Activated CD4-positive, alpha-beta T cell treated with anti-CD3 and anti-CD28 coated beads for 24 hours (primary cell): ENCODE results near the gene APOL1.
A peak's percentile ranks its signal among the peaks of the same experiment; 100 is the strongest.
"Not testable (repeated sequence)": the region's sequence is repeated elsewhere in the genome, so short reads cannot be mapped to it uniquely, and the experiment has no call there.

Experiments
- DNase-seq, 2 donors: peaks; one replicate each; pipeline ENCODE4 v3.0.0-alpha.2; 2020; ENCODE audit warnings: low read depth in 2 of 2

The APOL1 gene, protein sequence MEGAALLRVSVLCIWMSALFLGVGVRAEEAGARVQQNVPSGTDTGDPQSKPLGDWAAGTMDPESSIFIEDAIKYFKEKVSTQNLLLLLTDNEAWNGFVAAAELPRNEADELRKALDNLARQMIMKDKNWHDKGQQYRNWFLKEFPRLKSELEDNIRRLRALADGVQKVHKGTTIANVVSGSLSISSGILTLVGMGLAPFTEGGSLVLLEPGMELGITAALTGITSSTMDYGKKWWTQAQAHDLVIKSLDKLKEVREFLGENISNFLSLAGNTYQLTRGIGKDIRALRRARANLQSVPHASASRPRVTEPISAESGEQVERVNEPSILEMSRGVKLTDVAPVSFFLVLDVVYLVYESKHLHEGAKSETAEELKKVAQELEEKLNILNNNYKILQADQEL

DNA sequence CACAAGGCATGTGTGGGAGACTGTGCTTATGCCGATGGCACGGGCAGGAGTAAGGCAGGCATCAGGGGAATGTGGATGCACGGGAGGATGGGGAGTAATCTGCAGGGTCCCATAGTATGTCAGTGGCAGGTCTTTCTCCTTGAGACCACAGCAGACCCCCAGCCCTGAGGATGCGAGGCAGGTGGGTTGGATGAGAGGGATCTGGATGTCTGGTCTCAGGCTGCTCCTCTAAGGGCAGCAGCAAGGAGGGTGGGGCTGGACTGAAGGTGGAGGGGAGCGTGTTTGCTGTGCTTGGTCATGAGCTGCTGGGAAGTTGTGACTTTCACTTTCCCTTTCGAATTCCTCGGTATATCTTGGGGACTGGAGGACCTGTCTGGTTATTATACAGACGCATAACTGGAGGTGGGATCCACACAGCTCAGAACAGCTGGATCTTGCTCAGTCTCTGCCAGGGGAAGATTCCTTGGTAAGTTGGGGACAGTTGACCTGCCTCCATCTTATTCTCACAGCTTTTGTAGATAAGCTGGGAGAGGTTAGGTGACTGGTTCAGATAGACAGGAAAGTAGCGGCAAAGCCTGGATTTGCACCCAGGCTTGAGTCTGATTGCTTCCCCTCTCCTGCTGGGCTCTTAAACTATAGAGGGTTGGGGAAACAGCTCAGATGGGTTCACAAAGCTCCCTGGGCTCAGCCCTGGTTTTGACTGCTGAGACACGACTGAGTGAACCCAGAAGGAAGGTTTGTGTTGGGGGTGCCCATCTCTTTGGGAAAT lies at the start of gene APOL1:
TSS of gene APOL1 (plus strand) at position 380 of the 769 bp plus-strand sequence. CDS start 1,823 bp downstream, outside the sequence.
- peak in 1 of 2 donors; percentile 22 for DNase-seq

DNA sequence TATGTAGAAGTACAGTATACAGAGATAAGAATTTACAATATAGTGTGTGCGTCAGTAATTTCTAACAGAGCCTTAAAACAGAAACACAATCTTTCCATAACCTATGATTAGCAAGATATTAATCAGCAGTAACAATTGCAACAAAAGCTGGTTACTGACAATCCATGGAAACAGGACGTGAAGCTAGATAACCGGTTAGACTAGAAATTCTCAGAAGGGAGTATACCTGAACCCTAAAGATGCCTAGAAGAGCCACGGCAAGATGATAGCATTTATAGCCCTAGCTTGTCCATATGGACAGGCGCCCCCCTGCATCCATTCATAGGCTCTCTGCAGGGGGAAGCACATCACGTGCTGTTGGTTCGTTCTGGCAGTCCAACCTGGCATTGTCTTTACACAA lies 49.5 kb upstream of the APOL1 start:
- not testable (repeated sequence) for DNase-seq

DNA sequence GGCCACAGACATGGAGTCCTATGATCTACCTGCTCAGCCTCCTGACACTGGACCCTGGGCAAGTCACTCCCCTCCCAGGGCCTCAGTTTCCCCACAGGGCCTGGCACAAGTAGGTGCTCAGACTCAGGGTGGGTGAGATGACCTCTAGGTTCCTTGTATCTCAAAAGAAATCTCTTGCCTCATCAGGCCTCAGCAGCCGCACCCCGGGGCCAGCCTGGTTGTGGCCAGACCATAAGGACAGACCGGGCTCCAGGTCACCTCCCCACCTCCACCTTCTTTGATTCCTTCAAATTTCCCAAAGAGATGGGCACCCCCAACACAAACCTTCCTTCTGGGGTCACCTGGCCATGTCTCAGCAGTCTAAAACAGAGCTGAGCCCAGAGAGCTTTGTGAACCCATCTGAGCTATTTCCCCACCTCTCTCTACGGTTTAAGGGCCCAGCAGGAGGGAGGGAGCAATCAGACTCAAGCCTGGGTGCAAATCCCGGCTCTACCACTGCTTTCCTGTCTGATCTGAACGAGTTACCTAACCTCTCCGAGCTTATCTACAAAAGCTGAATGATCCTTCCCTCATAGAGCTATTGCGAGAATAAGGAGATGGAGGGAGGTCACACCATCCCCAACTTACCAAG lies 48.8 kb upstream of the APOL1 start:
- DNase-seq = no peak

DNA sequence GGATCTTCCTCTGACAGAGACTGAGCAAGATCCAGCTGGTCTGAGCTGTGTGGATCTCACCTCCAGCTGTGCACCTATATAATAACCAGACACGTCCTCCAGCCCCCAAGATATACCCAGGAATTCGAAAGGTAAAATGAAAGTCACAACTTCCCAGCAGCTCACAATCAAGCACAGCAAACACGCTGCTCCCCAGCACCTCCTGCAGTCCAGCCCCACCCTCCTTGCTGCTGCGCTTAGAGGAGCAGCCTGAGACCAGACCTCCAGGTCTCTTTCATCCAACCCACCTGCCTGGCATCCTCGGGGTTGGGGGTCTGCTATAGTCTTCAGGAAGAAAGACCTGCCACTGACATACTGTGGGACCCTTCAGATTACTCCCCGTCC lies 48.3 kb upstream of the APOL1 start:
- DNase-seq = no peak

DNA sequence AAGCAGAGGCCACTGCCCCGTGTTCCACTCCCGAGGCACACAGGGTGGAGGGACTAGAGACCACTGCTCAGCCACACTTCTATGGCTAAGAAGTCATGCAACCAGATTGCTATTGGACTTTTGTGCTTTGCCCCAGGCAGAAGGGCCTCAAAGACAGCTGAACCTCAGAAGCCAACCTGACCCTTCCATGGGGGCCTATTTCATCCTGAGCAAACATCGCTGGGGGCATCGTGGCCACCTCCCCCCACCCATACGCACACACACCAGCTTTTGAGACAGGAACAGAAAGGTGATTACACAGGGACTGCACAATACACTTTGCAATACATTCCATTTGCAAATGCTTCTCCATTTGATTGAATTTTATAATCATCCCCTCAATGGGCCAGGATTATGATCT lies 47.4 kb upstream of the APOL1 start:
- DNase-seq = not testable (repeated sequence)

DNA sequence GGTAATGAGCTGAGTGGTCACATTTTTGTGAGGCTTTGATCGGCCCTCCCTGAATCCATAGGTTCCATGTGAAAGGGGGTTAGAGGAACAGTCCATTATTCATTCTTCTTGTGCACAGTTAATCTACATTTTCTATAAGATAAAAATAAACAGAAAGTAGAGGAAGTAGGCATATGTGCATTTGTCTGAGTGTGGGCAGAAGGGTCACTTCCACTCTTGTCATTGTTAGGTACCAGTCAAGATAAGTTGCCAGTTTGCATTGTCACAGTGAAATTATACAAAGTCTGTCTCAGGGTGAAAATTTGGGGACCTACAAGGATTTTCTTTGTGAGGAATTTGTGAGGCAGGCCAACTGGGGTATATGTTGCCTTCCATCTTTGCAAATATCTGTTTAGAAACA lies 46.7 kb upstream of the APOL1 start:
- no peak for DNase-seq

DNA sequence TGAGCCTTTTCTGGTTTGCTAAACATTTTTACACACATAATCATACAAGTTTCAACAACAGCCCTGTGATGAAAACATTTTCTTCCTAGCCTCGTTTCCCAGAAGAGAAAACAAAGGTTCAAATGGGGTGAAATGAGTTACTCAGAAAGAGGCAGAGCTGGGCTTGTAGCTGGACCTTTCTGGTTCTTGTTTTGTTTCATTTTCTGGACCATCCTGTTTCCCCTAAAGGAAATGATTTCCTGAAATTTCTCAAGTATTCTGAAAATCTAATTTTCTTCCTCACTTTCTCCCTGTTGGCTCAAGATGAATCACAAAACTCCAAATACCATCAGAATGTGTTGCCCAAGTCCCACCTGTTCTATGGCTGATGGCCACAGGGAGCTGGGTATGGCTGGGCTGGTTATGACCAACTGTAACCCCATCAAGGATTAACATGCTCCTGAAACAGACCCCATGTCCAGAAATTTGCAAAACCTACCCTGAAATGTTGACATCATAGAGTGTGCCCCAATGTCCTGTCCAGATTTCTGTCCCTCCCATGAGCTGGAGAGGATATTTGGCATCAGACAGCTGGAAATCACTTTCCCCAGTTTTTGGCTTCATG lies 44.7 kb upstream of the APOL1 start:
- DNase-seq = no peak

DNA sequence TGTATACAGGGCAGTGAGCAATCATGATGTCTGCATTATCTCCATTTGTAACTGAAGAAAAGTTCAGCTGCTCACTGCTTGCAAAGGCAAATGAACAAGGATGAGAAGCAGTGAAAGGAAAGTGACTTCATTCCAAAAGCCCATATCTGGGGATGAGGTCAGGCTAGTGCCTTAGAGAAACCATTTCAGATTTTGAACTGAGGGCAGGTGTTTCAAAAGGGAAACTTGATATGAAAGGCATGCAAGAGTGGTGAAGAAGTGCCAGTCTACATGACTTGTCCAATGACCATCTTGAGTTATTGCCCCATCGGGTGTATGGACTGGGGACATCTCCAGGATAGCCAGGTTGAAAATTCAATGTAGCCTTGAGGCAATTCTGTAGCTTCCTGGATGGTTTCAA lies 44.0 kb upstream of the APOL1 start:
- DNase-seq = no peak

DNA sequence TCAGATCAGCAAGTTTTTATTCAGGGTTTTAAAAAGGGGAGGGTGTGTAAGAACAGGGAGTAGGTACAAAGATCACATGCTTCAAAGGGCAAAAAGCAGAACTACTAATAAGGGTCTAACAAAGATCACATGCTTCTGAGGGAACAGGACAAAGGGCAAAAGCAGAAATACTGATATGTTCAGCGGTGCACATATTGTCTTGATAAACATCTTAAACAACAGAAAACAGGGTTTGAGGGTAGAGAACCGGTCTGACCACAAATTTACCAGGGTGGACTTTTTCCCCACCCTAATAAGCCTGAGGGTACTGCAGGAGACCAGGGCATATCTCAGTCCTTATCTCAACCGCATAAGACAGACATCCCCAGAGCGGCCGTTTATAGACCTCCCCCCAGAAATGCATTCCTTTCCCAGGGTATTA lies 43.4 kb upstream of the APOL1 start:
- not testable (repeated sequence) for DNase-seq

DNA sequence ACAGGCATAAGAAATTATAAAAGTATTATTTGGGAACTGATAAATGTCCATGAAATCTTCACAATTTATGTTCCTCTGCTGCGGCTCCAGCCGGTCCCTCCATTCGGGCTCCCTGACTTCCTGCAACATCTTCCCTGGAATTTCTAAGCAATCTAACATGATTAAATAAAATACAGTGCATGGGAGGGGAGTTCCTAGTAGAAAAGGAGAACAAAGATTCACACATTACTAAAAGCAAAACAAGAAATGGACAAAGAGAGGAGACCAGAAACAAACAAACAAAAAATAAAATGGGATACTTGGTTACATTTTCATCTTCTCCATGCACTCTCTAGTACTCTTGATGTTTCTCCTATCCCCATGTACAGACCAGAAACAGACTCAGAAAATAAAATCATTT lies 42.7 kb upstream of the APOL1 start:
- DNase-seq = no peak

DNA sequence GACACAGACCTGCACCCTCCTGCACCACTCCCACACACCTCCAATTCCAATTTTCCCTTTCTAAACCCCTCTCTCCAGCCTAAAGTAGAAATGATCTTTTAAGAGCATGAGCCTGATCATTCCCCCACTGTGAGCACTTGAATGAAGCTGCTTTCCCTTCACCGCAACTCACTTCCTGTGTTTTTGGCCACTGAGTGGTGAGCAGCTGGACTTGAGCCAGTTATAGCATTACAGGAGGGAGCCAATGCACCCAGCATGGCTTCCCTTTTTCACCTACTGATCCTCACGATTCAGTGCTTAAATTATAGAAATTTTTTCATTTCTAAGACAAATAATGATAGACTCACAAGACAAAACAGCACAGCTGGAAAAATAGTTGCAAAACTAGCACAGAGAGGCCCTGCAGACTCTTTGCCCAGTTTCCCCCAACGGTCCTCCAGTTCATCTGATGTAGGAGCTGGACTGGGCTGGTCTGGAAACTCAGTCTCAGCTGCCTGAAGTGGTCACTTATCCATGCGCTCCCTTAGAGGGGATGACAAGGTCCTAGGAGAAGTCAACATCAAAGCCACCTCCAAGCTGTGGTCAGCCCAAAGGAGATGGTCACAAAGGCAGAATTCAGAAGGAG lies 41.6 kb upstream of the APOL1 start:
- DNase-seq = no peak

DNA sequence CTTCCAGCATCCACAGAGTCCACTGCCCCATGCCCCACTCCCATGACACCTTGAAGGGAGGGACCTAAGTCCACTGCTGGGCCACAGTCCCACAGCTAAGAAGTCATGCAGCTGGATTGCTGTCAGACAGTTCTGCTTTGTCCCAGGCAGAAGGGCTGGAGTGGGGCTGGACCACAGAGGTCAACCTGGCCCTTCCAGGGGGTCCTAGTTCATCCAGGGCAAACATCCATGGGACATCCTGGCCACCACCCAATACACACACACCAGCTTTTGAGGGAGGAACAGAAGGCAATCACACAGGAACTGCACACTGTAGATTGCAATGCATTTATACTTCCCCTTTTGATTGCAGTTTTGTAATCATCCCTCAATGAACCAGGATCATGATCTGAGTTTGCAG lies 40.0 kb upstream of the APOL1 start:
- no peak for DNase-seq

DNA sequence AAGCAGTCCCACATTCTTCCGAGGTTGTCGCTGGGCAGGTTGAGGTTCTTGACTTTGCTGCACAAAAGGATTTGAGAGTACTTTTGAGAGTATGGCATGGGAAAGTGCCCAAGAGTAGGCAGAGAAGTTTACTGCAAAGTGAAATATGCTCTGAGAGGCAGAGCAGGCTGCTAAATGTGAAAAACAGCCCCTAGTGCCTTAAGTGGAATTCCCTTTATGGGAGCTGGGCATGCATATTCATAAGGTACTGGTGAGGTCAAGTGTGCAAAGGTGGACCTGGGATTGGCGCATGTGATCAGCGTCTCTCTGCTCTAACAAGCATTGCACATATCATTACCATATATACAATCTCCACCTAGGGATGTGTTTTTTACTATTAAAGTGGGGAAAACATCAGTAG lies 39.3 kb upstream of the APOL1 start:
- DNase-seq = no peak

DNA sequence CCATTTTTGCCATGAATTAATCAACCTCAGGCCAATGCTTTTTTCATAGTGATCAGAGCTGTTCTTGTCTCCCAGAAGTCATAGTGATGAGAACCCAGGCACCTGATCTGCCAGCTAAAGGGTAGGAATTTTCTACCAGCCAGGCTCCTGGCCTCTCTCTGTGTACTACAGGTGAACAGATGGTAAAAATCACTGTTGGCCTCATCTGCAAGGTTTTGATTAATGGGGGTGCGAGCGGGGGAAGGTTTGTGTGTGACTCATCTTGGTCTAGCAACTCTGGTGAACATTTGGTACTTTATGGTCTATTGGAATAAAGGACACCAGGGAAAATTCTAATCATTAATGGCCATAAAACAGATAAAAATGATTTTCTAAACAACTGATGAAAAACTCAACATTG lies 37.0 kb upstream of the APOL1 start:
- no peak for DNase-seq

DNA sequence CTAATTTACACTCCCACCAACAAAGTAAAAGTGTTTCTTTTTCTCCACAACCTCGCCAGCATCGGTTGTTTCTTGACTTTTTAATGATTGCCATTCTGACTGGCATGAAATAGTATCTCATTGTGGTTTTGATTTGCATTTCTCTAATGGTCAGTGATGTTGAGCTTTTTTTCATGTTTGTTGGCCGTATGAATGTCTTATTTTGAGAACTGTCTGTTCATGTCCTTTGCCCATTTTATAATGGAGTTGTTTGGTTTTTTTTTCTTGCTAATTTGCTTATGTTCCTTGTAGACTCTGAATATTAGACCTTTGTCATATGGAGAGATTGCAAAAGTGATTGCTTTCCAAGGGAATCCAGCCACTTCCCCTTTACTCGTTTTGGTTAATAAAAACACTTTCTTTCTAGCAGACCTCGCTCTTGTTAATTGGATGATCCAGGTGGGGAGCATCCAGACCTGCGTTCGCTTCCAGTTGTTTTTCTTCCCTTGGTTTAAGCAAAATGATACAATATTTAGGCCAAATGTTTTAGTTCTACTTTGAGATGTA lies 34.2 kb upstream of the APOL1 start:
- no peak for DNase-seq

DNA sequence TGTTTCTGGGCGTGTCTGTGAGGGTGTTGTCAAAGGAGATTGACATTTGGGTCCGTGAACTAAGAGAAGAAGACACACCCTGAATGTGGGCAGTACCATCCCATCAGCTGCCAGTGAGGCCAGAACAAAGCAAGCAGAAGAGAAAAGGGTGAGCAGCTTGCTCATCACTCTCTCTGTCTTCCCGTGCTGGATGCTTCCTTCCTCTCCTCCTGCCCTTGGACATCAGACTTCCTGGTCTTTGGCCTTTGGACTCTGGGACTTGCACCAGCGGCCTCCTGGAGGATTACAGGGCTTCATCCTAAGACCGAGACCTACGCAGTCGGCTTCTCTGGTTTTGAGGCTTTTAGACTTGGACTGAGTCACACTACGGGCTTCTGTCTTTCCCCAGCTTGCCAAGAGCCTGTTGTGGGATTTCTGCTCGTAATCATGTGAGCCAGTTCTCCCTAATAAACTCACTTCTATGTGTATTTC lies 32.4 kb upstream of the APOL1 start:
- no peak for DNase-seq

DNA sequence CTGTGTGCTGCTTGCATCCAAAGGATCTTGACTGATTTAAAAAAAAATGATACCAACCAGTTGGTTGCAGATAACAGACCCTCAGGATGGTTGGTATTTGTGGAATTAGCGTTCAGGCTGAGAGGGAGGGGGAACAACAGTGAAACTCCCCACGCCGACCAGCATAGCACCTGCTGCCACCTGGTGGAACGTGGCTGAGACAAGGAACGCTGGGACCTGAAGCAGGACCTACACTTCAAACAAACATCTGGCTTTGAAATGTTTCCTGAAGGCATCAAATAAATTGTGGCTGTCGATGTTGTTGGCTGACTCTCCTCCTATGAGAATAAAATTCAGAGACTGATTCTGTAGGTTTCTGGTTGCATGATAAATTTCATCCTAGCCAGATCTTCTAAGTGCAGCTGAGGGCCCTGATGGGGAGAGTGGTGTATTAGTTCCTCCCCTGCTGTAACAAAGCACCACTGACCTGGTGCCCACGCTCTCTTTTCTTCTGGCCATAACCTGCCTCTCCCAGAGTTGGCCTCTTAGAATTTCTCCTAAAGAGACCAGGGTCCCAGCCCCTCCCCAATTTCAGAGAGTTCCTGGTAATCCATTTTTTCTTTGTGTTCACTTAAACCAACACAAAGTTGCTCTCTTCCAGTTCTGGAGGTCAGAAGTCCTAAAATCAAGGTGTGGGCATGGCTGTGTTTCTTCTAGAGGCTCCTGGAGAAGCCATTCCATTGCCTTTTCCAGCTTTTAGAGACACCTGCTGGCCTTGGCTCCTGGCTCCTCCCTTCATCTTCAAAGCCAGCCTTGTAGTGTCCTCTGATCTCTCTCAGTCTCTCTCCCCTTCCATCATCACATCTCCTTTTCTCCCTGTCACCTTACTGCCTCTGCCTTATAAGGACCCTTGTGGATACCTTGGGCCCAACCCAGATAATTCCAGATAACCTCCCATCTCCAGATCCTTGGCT lies 30.9 kb upstream of the APOL1 start:
- DNase-seq = peak; percentile 32 to 36

DNA sequence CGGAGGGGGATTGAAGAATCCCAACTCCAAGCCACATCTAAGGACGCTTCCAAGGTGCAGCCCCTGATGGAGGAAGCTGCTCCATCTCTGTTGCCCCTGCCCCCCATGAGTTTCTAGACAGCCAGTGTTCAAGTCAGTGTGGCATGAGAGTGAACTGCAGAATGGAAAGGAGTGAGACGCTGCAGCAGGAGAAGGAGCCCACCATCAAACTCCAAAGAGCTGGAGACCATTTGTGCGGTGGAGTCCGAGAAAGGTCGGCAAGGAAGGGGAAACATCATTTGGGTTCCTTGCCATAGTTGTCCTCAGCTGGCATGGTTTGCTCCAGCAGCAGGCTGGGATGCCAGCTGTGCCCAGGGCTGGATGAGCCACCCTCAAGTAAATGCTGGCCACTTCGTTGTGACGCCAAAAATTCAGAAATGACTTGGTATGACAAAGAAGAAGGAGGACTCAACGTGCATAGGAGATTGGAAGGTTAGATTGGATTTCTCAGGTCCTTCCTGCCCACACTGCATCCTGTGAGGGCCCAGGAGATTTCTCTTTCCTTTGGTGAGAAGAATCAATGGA lies 30.0 kb upstream of the APOL1 start:
- DNase-seq = no peak

DNA sequence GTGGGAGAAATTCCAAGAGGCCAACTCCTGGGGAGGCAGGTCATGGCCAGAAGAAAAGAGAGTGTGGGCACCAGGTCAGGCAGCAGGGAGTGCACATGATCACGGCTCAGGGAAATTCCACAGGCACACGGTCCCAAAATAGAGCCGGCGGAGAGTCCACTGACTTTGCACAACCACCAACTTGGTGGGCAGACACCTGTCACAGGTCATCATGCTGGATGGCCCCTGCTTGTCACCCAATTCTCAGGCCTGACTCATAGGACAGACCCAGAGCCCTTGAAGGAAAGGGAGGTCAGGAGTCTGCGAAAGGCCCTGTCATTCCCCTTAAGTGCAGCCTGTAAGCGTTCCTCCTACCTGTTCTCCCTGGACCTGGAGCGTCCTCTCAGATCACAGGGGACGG lies 29.4 kb upstream of the APOL1 start:
- DNase-seq = no peak

DNA sequence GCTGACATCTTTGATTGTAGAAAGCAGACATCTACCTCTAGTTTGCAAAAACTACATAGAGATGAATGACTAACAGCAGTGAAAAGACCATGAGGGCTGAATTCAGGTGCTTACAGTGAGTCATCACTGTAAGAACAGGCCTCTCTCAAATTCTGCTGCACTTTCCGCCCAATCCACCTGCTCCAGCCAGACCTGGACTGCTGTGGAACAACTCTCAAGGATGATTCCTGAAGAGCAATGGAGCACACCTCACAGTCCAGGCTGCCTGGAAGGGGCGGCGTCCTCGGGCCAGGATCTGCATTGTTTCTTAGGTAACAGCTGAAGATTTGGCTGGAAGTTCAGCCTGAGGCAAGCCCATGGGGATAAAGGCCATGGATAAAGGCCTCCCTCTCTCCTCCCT lies 28.7 kb upstream of the APOL1 start:
- no peak for DNase-seq
